Measurements from ENCODE around the gene CHST9. TPM values are rescaled to one million over a fixed set of nuclear protein-coding genes. Genes with fewer than 3 reads are reported as not detected.

CHST9 gene
- total RNA-seq, 1 donor from 2014 or later = 5.6 TPM

- Histone ChIP-seq H3K27me3 (ENCODE audit: low read depth) (no peaks in the 10 kb centered on the region), H3K9me3 (no peaks in the 10 kb centered on the region), H3K36me3 (no peaks in the 10 kb centered on the region), H3K27ac (no peak overlapping the region), H3K4me3 (no peak overlapping the region), H3K4me1 (no peaks in the 10 kb centered on the region)
- DNase-seq = no peak
- intact Hi-C loops (cut with DNase I) = no loop called here
- TF ChIP-seq, protein P1, sequence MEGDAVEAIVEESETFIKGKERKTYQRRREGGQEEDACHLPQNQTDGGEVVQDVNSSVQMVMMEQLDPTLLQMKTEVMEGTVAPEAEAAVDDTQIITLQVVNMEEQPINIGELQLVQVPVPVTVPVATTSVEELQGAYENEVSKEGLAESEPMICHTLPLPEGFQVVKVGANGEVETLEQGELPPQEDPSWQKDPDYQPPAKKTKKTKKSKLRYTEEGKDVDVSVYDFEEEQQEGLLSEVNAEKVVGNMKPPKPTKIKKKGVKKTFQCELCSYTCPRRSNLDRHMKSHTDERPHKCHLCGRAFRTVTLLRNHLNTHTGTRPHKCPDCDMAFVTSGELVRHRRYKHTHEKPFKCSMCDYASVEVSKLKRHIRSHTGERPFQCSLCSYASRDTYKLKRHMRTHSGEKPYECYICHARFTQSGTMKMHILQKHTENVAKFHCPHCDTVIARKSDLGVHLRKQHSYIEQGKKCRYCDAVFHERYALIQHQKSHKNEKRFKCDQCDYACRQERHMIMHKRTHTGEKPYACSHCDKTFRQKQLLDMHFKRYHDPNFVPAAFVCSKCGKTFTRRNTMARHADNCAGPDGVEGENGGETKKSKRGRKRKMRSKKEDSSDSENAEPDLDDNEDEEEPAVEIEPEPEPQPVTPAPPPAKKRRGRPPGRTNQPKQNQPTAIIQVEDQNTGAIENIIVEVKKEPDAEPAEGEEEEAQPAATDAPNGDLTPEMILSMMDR (IDR thresholded peaks at IDR 0.05) = no peak
- no peak for ATAC-seq
These were observed 55.0 kb downstream of the CHST9 start for GRCh38 chr18:27130065-27130630.

DNA sequence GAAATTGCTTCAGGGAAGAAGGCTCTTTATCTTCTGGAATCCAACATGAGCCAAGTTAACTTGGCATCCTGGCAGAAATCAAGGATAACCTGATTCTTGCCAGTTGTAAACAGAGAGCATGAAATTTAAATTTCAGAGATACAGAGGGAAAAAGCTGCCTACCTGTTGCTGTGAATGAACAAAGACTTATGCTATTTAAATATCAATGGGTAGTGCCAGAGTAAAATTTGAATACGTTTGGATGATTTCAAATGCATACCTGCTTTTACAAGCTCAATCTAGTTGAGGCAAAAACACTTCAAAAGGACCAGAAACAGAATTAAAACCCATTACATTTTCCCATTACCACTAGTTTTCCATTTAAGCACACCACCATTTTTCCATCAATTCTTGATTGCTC, 60.9 kb downstream of the CHST9 start:
- intact Hi-C loops (cut with DNase I) = no loop called here
- Histone ChIP-seq H3K27me3 (ENCODE audit: low read depth) (no peaks in the 10 kb centered on the region), H3K9me3 (no peaks in the 10 kb centered on the region), H3K36me3 (no peaks in the 10 kb centered on the region), H3K4me1 (no peaks in the 10 kb centered on the region), H3K27ac (no peak overlapping the region), H3K4me3 (no peak overlapping the region)
- TF ChIP-seq, protein P1 (IDR thresholded peaks at IDR 0.05) = no peak
- no peak for DNase-seq
- ATAC-seq = no peak

GRCh38 chr18:27121108-27121507, 64.0 kb downstream of the CHST9 start:
- no peaks in the 10 kb centered on the region for H3K9me3 ChIP-seq
- H3K36me3 ChIP-seq = no peaks in the 10 kb centered on the region
- no peaks in the 10 kb centered on the region for H3K4me1 ChIP-seq
- no peak overlapping the region for H3K4me3 ChIP-seq
- ATAC-seq = no peak
- TF ChIP-seq, protein P1 (IDR thresholded peaks at IDR 0.05) = no peak
- no peaks in the 10 kb centered on the region for H3K27me3 ChIP-seq (ENCODE audit: low read depth)
- no peak for DNase-seq
- no peak overlapping the region for H3K27ac ChIP-seq
- intact Hi-C loops (cut with DNase I) = no loop called here

GRCh38 chr18:27120246-27120645, 64.9 kb downstream of the CHST9 start:
- Histone ChIP-seq H3K36me3 (no peaks in the 10 kb centered on the region), H3K4me1 (no peaks in the 10 kb centered on the region), H3K9me3 (no peaks in the 10 kb centered on the region), H3K27ac (no peak overlapping the region), H3K4me3 (no peak overlapping the region), H3K27me3 (ENCODE audit: low read depth) (no peaks in the 10 kb centered on the region)
- ATAC-seq (no peak), DNase-seq (no peak)
- intact Hi-C loops (cut with DNase I) = no loop called here
- TF ChIP-seq, protein P1 (IDR thresholded peaks at IDR 0.05) = no peak

DNA sequence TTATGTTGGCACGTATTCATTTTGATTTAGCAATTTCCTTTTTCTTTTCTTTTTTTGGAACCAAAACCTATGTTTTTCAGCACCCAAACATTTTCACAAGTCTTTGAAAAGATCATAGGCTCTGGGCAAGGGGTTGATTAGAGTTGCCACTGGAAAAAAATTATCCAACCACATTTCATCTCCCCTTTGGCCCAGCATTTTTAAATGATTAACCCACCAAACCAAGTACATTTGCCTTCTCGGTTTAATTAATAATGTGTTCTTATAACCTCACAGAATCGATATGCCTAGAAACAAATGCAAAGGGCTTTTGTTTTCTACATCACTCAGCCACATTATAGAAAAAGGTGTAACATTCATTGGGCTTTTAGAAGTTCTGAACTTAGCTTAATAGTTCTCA, 66.1 kb downstream of the CHST9 start:
- H3K27ac ChIP-seq = no peak overlapping the region
- TF ChIP-seq, protein P1 (IDR thresholded peaks at IDR 0.05) = no peak
- no peak overlapping the region for H3K4me3 ChIP-seq
- H3K36me3 ChIP-seq = no peaks in the 10 kb centered on the region
- intact Hi-C loops (cut with DNase I) = no loop called here
- no peaks in the 10 kb centered on the region for H3K4me1 ChIP-seq
- no peaks in the 10 kb centered on the region for H3K27me3 ChIP-seq (ENCODE audit: low read depth)
- no peaks in the 10 kb centered on the region for H3K9me3 ChIP-seq
- DNase-seq (no peak), ATAC-seq (no peak)

DNA sequence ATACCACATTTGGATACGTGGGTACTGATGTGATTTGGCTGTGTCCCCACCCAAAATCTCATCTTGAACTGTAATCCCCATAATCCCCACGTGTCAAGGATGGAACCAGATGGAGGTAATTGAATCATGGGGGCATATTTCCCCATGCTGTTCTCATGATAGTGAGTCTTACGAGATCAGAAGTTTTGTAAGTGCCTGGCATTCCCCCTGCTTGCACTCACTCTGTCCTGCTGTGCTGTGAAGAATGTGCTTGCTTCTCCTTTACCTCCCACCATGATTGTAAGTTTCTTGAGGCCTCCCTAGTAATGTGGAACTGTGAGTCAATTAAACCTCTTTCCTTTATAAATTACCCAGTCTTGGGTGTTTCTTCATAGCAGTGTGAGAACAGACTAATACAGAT, 70.3 kb downstream of the CHST9 start:
- H3K9me3 ChIP-seq = no peaks in the 10 kb centered on the region
- no peak overlapping the region for H3K4me3 ChIP-seq
- no peaks in the 10 kb centered on the region for H3K36me3 ChIP-seq
- intact Hi-C loops (cut with DNase I) = no loop called here
- no peaks in the 10 kb centered on the region for H3K27me3 ChIP-seq (ENCODE audit: low read depth)
- H3K27ac ChIP-seq = no peak overlapping the region
- no peak for DNase-seq
- ATAC-seq = no peak
- TF ChIP-seq, protein P1 (IDR thresholded peaks at IDR 0.05) = no peak
- no peaks in the 10 kb centered on the region for H3K4me1 ChIP-seq
